ENCODE results near the gene CTTNBP2.

DNA sequence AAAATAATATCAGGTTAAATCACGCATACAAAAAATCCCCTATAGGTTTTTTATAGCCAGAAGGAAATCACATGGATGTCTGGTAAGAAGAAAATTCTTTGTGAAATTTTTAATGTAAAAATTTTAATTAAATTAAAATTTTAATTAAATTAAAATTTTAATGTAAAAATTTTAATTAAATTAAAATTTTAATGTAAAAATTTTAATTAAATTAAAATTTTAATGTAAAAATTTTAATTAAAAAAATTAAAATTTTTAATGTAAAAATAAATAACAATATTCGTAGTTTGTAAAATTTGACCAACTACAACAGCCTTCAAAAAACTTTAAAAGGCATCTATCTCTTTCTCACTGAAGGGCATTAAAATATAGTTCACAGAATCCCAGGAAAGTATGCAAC is 61.5 kb downstream of the CTTNBP2 start:
- TF ChIP-seq, protein P1, sequence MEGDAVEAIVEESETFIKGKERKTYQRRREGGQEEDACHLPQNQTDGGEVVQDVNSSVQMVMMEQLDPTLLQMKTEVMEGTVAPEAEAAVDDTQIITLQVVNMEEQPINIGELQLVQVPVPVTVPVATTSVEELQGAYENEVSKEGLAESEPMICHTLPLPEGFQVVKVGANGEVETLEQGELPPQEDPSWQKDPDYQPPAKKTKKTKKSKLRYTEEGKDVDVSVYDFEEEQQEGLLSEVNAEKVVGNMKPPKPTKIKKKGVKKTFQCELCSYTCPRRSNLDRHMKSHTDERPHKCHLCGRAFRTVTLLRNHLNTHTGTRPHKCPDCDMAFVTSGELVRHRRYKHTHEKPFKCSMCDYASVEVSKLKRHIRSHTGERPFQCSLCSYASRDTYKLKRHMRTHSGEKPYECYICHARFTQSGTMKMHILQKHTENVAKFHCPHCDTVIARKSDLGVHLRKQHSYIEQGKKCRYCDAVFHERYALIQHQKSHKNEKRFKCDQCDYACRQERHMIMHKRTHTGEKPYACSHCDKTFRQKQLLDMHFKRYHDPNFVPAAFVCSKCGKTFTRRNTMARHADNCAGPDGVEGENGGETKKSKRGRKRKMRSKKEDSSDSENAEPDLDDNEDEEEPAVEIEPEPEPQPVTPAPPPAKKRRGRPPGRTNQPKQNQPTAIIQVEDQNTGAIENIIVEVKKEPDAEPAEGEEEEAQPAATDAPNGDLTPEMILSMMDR (IDR thresholded peaks at IDR 0.05; ENCODE audit: low read depth, low read length), result no peak
- no peak for TF ChIP-seq EZH2phosphoT487 (IDR thresholded peaks at IDR 0.05; ENCODE audit: low read depth)
